Measurements from ENCODE around the gene PTH2R.
A peak's percentile ranks its signal among the peaks of the same experiment; 100 is the strongest.
"Not testable (repeated sequence)": the region's sequence is repeated elsewhere in the genome, so short reads cannot be mapped to it uniquely, and the experiment has no call there.

The PTH2R gene

GRCh38 chr2:208466151-208466919 lies 59.7 kb downstream of the PTH2R start:
- Histone ChIP-seq H3K4me3 (ENCODE audit: low read length) (no peak overlapping the region), H2AK5ac (ENCODE audit: low read length) (no peak overlapping the region), H2BK15ac (replicated peaks; ENCODE audit: low read depth) (no peak overlapping the region), H4K5ac (ENCODE audit: low read length) (no peak overlapping the region), H3K56ac (ENCODE audit: low read length) (no peak overlapping the region), H4K8ac (ENCODE audit: low read depth, low read length) (no peak overlapping the region), H3K27ac (ENCODE audit: low read depth, low read length) (no peak overlapping the region), H3K27me3 (ENCODE audit: insufficient read depth, low read length, poor library complexity) (no peaks in the 10 kb centered on the region), H3K4me2 (ENCODE audit: low read length) (no peak overlapping the region), H3K4ac (ENCODE audit: low read depth, low read length) (no peak overlapping the region), H3K9ac (ENCODE audit: low read length) (no peak overlapping the region), H3K4me1 (ENCODE audit: control insufficient read depth, low read depth, low read length) (no peaks in the 10 kb centered on the region), H2BK5ac (ENCODE audit: low read length) (no peak overlapping the region), H2BK120ac (ENCODE audit: low read depth, low read length) (no peak overlapping the region), H3K36me3 (ENCODE audit: control insufficient read depth, insufficient read depth, low read length) (no peaks in the 10 kb centered on the region), H3K18ac (ENCODE audit: low read length) (no peak overlapping the region), H3K79me1 (ENCODE audit: low read length) (no peaks in the 10 kb centered on the region), H3K23ac (ENCODE audit: low read length) (no peak overlapping the region), H3K79me2 (ENCODE audit: control insufficient read depth, insufficient read depth, low read length) (no peaks in the 10 kb centered on the region)
- DNase-seq = peak; percentile 88
- WGBS (ENCODE audit: extremely low coverage, insufficient coverage, low lambda C conversion rate) = no CpG with 5 or more reads among the region's 6 CpGs

- Histone ChIP-seq H3K9ac (ENCODE audit: low read length) (no peak overlapping the region), H2BK5ac (ENCODE audit: low read length) (no peak overlapping the region), H2BK15ac (replicated peaks; ENCODE audit: low read depth) (no peak overlapping the region)
These were observed 60.3 kb downstream of the PTH2R start for GRCh38 chr2:208466920-208467298.

GRCh38 chr2:208467564-208467963 lies 61.0 kb downstream of the PTH2R start:
- H3K27ac ChIP-seq (ENCODE audit: low read depth, low read length) = no peak overlapping the region
- H3K4me2 ChIP-seq (ENCODE audit: low read length) = no peak overlapping the region
- no peak overlapping the region for H3K56ac ChIP-seq (ENCODE audit: low read length)
- WGBS (ENCODE audit: extremely low coverage, insufficient coverage, low lambda C conversion rate) = no CpG with 5 or more reads among the region's 1 CpG
- H3K4me3 ChIP-seq (ENCODE audit: low read length) = no peak overlapping the region
- no peak overlapping the region for H4K8ac ChIP-seq (ENCODE audit: low read depth, low read length)
- no peaks in the 10 kb centered on the region for H3K79me1 ChIP-seq (ENCODE audit: low read length)
- H3K27me3 ChIP-seq (ENCODE audit: insufficient read depth, low read length, poor library complexity) = no peaks in the 10 kb centered on the region
- no peak overlapping the region for H2BK15ac ChIP-seq (replicated peaks; ENCODE audit: low read depth)
- no peak overlapping the region for H3K23ac ChIP-seq (ENCODE audit: low read length)
- H3K18ac ChIP-seq (ENCODE audit: low read length) = no peak overlapping the region
- H3K4ac ChIP-seq (ENCODE audit: low read depth, low read length) = no peak overlapping the region
- H4K5ac ChIP-seq (ENCODE audit: low read length) = no peak overlapping the region
- H3K4me1 ChIP-seq (ENCODE audit: control insufficient read depth, low read depth, low read length) = no peaks in the 10 kb centered on the region
- H3K79me2 ChIP-seq (ENCODE audit: control insufficient read depth, insufficient read depth, low read length) = no peaks in the 10 kb centered on the region
- no peak overlapping the region for H2BK120ac ChIP-seq (ENCODE audit: low read depth, low read length)
- DNase-seq = peak; percentile 10
- no peak overlapping the region for H2AK5ac ChIP-seq (ENCODE audit: low read length)
- H3K36me3 ChIP-seq (ENCODE audit: control insufficient read depth, insufficient read depth, low read length) = no peaks in the 10 kb centered on the region
- H2BK5ac ChIP-seq (ENCODE audit: low read length) = no peak overlapping the region
- no peak overlapping the region for H3K9ac ChIP-seq (ENCODE audit: low read length)

More at GRCh38 chr2:208466920-208467298, 60.3 kb downstream of the PTH2R start:
- no peaks in the 10 kb centered on the region for H3K79me2 ChIP-seq (ENCODE audit: control insufficient read depth, insufficient read depth, low read length)
- no peak overlapping the region for H3K4me2 ChIP-seq (ENCODE audit: low read length)
- H2BK120ac ChIP-seq (ENCODE audit: low read depth, low read length) = no peak overlapping the region
- no peak overlapping the region for H3K27ac ChIP-seq (ENCODE audit: low read depth, low read length)
- H3K36me3 ChIP-seq (ENCODE audit: control insufficient read depth, insufficient read depth, low read length) = no peaks in the 10 kb centered on the region
- H3K79me1 ChIP-seq (ENCODE audit: low read length) = no peaks in the 10 kb centered on the region
- no peak overlapping the region for H2AK5ac ChIP-seq (ENCODE audit: low read length)
- H4K5ac ChIP-seq (ENCODE audit: low read length) = no peak overlapping the region
- no peak overlapping the region for H4K8ac ChIP-seq (ENCODE audit: low read depth, low read length)
- no peaks in the 10 kb centered on the region for H3K27me3 ChIP-seq (ENCODE audit: insufficient read depth, low read length, poor library complexity)
- no peak overlapping the region for H3K56ac ChIP-seq (ENCODE audit: low read length)
- no CpG with 5 or more reads among the region's 1 CpG for WGBS (ENCODE audit: extremely low coverage, insufficient coverage, low lambda C conversion rate)
- no peaks in the 10 kb centered on the region for H3K4me1 ChIP-seq (ENCODE audit: control insufficient read depth, low read depth, low read length)
- H3K4me3 ChIP-seq (ENCODE audit: low read length) = no peak overlapping the region
- no peak overlapping the region for H3K23ac ChIP-seq (ENCODE audit: low read length)
- no peak overlapping the region for H3K4ac ChIP-seq (ENCODE audit: low read depth, low read length)
- DNase-seq = no peak
- H3K18ac ChIP-seq (ENCODE audit: low read length) = no peak overlapping the region

- Histone ChIP-seq H4K8ac (ENCODE audit: low read depth, low read length) (no peak overlapping the region), H2BK5ac (ENCODE audit: low read length) (no peak overlapping the region), H3K4me3 (ENCODE audit: low read length) (no peak overlapping the region), H3K79me2 (ENCODE audit: control insufficient read depth, insufficient read depth, low read length) (no peaks in the 10 kb centered on the region), H3K4ac (ENCODE audit: low read depth, low read length) (no peak overlapping the region), H3K56ac (ENCODE audit: low read length) (no peak overlapping the region), H3K4me2 (ENCODE audit: low read length) (no peak overlapping the region), H3K27me3 (ENCODE audit: insufficient read depth, low read length, poor library complexity) (no peaks in the 10 kb centered on the region), H4K5ac (ENCODE audit: low read length) (no peak overlapping the region), H2BK15ac (replicated peaks; ENCODE audit: low read depth) (no peak overlapping the region), H3K9ac (ENCODE audit: low read length) (no peak overlapping the region), H3K27ac (ENCODE audit: low read depth, low read length) (no peak overlapping the region), H3K18ac (ENCODE audit: low read length) (no peak overlapping the region), H3K79me1 (ENCODE audit: low read length) (no peaks in the 10 kb centered on the region), H2BK120ac (ENCODE audit: low read depth, low read length) (no peak overlapping the region), H3K4me1 (ENCODE audit: control insufficient read depth, low read depth, low read length) (no peaks in the 10 kb centered on the region), H3K23ac (ENCODE audit: low read length) (no peak overlapping the region), H3K36me3 (ENCODE audit: control insufficient read depth, insufficient read depth, low read length) (no peaks in the 10 kb centered on the region), H2AK5ac (ENCODE audit: low read length) (no peak overlapping the region)
- DNase-seq = no peak
These were observed 71.1 kb downstream of the PTH2R start for GRCh38 chr2:208477741-208478140.

GRCh38 chr2:208479342-208479741 lies 72.8 kb downstream of the PTH2R start:
- Histone ChIP-seq H3K36me3 (ENCODE audit: control insufficient read depth, insufficient read depth, low read length) (no peaks in the 10 kb centered on the region), H3K4ac (ENCODE audit: low read depth, low read length) (no peak overlapping the region), H3K79me2 (ENCODE audit: control insufficient read depth, insufficient read depth, low read length) (no peaks in the 10 kb centered on the region), H3K4me2 (ENCODE audit: low read length) (no peak overlapping the region), H4K5ac (ENCODE audit: low read length) (no peak overlapping the region), H3K18ac (ENCODE audit: low read length) (no peak overlapping the region), H2BK15ac (replicated peaks; ENCODE audit: low read depth) (no peak overlapping the region), H3K23ac (ENCODE audit: low read length) (no peak overlapping the region), H3K4me3 (ENCODE audit: low read length) (no peak overlapping the region), H2AK5ac (ENCODE audit: low read length) (no peak overlapping the region), H3K79me1 (ENCODE audit: low read length) (no peaks in the 10 kb centered on the region), H2BK120ac (ENCODE audit: low read depth, low read length) (no peak overlapping the region), H3K4me1 (ENCODE audit: control insufficient read depth, low read depth, low read length) (no peaks in the 10 kb centered on the region), H2BK5ac (ENCODE audit: low read length) (no peak overlapping the region), H3K27me3 (ENCODE audit: insufficient read depth, low read length, poor library complexity) (no peaks in the 10 kb centered on the region), H3K9ac (ENCODE audit: low read length) (no peak overlapping the region), H3K56ac (ENCODE audit: low read length) (no peak overlapping the region), H3K27ac (ENCODE audit: low read depth, low read length) (no peak overlapping the region), H4K8ac (ENCODE audit: low read depth, low read length) (no peak overlapping the region)
- WGBS (ENCODE audit: extremely low coverage, insufficient coverage, low lambda C conversion rate) = no CpG with 5 or more reads among the region's 5 CpGs
- no peak for DNase-seq

GRCh38 chr2:208481945-208482344 lies 75.4 kb downstream of the PTH2R start:
- H3K56ac ChIP-seq (ENCODE audit: low read length) = not testable (repeated sequence)

More at GRCh38 chr2:208481945-208482344, 75.4 kb downstream of the PTH2R start:
- WGBS (ENCODE audit: extremely low coverage, insufficient coverage, low lambda C conversion rate) = no CpG with 5 or more reads among the region's 5 CpGs
- H4K8ac ChIP-seq (ENCODE audit: low read depth, low read length); H3K9ac ChIP-seq (ENCODE audit: low read length); H2BK15ac ChIP-seq (replicated peaks; ENCODE audit: low read depth); H3K4me1 ChIP-seq (ENCODE audit: control insufficient read depth, low read depth, low read length); H3K23ac ChIP-seq (ENCODE audit: low read length); H3K4ac ChIP-seq (ENCODE audit: low read depth, low read length); H2BK5ac ChIP-seq (ENCODE audit: low read length); H3K27me3 ChIP-seq (ENCODE audit: insufficient read depth, low read length, poor library complexity); H3K27ac ChIP-seq (ENCODE audit: low read depth, low read length); H3K79me2 ChIP-seq (ENCODE audit: control insufficient read depth, insufficient read depth, low read length); H4K5ac ChIP-seq (ENCODE audit: low read length); H3K4me3 ChIP-seq (ENCODE audit: low read length); H3K4me2 ChIP-seq (ENCODE audit: low read length); H3K79me1 ChIP-seq (ENCODE audit: low read length); H3K36me3 ChIP-seq (ENCODE audit: control insufficient read depth, insufficient read depth, low read length); H2BK120ac ChIP-seq (ENCODE audit: low read depth, low read length); H2AK5ac ChIP-seq (ENCODE audit: low read length); H3K18ac ChIP-seq (ENCODE audit: low read length); DNase-seq: not testable (repeated sequence)

Data from mesendoderm (in vitro differentiated cells).